Islet precursor cell (in vitro differentiated cells): Measurements from ENCODE around the gene ADIPOQ.
A peak's percentile ranks its signal among the peaks of the same experiment; 100 is the strongest.
"Not testable (repeated sequence)": the region's sequence is repeated elsewhere in the genome, so short reads cannot be mapped to it uniquely, and the experiment has no call there.

Experiments
- DNase-seq: peaks from one replicate; pipeline ENCODE4 v3.0.0-alpha.2; 2018

Gene ADIPOQ

GRCh38 chr3:186826976-186827857, 15.3 kb upstream of the ADIPOQ start:
- DNase-seq, result peak; percentile 87

- DNase-seq, result no peak
Measured at GRCh38 chr3:186828340-186828739, 14.2 kb upstream of the ADIPOQ start.

GRCh38 chr3:186831798-186832197, 10.7 kb upstream of the ADIPOQ start:
- DNase-seq, result peak; percentile 30

GRCh38 chr3:186832276-186832675, 10.2 kb upstream of the ADIPOQ start:
- DNase-seq, result no peak

GRCh38 chr3:186839874-186840641, 2.5 kb upstream of the ADIPOQ start:
- peak; percentile 76 for DNase-seq

- peak; percentile 43 for DNase-seq
Measured at GRCh38 chr3:186841620-186842019, 890 bp upstream of the ADIPOQ start.

GRCh38 chr3:186843039-186843432, 526 bp downstream of the ADIPOQ start:
- DNase-seq, result no peak

GRCh38 chr3:186844908-186845307, 2.4 kb downstream of the ADIPOQ start:
- DNase-seq, result peak; percentile 29

- peak; percentile 4 for DNase-seq
Measured at GRCh38 chr3:186845756-186846155, 3.2 kb downstream of the ADIPOQ start.

GRCh38 chr3:186847437-186847836, 4.9 kb downstream of the ADIPOQ start:
- peak; percentile 3 for DNase-seq

- peak; percentile 12 for DNase-seq
Measured at GRCh38 chr3:186849374-186849975, 7.0 kb downstream of the ADIPOQ start.

- DNase-seq, result peak; percentile 27
Measured at GRCh38 chr3:186851835-186852234, 9.3 kb downstream of the ADIPOQ start.

GRCh38 chr3:186852994-186853393, 10.5 kb downstream of the ADIPOQ start:
- DNase-seq, result peak; percentile 38

- DNase-seq, result peak; percentile 18
Measured at GRCh38 chr3:186854146-186854545, 11.6 kb downstream of the ADIPOQ start.

- peak; percentile 12 for DNase-seq
Measured at GRCh38 chr3:186854954-186855353, 12.4 kb downstream of the ADIPOQ start.

- no peak for DNase-seq
Measured at GRCh38 chr3:186857743-186858142, 15.2 kb downstream of the ADIPOQ start.

- DNase-seq, result not testable (repeated sequence)
Measured at GRCh38 chr3:186865215-186865853, 22.8 kb downstream of the ADIPOQ start.

GRCh38 chr3:186866095-186866494, 23.6 kb downstream of the ADIPOQ start:
- not testable (repeated sequence) for DNase-seq

- DNase-seq, result no peak
Measured at GRCh38 chr3:186869253-186870100, 27.0 kb downstream of the ADIPOQ start.

- no peak for DNase-seq
Measured at GRCh38 chr3:186870421-186871201, 28.1 kb downstream of the ADIPOQ start.

- no peak for DNase-seq
Measured at GRCh38 chr3:186871403-186871924, 29.0 kb downstream of the ADIPOQ start.
